GM18519 (cell line): ENCODE results near the gene MOGAT3.

ENCODE experiments used
- ATAC-seq: cut with Tn5 transposase; IDR thresholded peaks from one replicate; pipeline ENCODE4 v1.9.1; 2021; ENCODE audit warnings: mild to moderate bottlenecking, moderate library complexity; ENCODE audit not compliant: unreplicated experiment, low FRiP score

MOGAT3 gene

GRCh38 chr7:101163279-101164070 lies 37.4 kb downstream of the MOGAT3 start:
- ATAC-seq: no peak

GRCh38 chr7:101162551-101163278 lies 38.1 kb downstream of the MOGAT3 start:
- ATAC-seq: no peak

GRCh38 chr7:101161692-101162471 lies 39.0 kb downstream of the MOGAT3 start:
- ATAC-seq: no peak

GRCh38 chr7:101160910-101161309 lies 39.9 kb downstream of the MOGAT3 start:
- no peak for ATAC-seq

DNA sequence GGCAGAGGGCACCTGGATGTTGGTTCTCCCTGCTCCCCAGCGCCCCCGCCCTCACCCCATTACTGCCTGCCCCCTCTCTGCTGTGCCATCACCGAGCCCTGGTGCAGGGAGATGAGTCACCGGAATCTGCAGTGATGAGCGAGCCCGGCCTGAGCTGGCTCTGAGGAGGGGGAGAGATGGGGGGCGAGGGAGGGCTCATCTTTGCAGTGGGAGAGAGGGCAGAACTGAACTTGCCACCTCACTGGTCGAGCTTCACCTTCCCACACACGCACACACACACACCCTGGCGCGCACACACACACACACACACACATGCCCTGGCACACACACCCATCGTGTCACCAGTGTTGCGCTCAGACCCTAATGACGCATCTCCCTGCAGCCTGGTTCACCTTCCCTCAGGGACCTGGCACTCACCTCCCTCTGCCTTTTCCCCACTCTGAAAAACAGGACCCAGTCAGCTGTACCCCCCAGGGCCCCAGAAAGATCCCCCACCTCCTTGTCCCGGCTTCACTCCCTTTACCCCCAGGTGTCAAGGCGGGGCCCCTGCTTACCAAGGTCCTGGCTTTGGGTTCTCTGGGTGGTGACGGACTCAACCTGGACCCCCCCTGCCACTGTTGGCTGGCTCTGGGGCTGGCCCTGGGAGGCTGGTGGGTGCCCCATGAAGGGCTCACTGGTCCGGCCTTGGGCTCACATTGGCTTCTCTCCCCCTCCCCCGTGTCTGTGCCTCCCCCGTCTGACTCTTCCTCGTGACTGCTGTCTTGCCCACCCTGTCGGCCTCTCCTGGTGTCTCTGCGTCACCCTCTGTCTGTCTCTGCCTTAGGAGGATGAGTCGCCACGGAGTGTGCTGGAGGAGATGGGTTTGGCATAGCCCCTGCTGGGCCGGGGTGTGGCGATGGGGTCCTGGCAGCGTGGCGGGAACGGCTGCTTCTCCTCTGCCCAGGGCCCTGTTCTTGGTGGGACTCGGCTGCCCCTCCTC lies 40.9 kb downstream of the MOGAT3 start:
- no peak for ATAC-seq

GRCh38 chr7:101156866-101157589 lies 43.8 kb downstream of the MOGAT3 start:
- ATAC-seq: no peak

GRCh38 chr7:101156277-101156676 lies 44.6 kb downstream of the MOGAT3 start:
- ATAC-seq: no peak

DNA sequence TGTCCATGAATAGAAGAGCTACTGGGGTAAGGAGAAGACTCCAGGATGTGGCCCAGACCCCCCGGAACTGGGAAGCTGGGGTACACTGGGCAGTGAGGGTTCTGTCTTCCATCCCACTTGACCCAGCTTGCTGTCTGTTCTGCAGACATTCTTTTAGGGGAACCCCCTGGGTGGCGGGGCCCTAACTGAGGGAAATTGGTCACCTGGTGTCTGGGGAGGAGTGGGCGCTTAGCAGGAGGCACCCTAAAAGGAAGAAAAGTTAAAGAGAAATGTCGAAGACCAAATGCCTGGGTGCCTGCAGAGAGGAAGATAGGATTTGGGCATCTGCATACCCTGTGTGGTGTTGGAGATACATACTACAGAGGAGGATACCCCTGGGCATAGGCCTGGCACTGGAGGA lies 45.5 kb downstream of the MOGAT3 start:
- no peak for ATAC-seq

GRCh38 chr7:101154693-101155102 lies 46.1 kb downstream of the MOGAT3 start:
- no peak for ATAC-seq

DNA sequence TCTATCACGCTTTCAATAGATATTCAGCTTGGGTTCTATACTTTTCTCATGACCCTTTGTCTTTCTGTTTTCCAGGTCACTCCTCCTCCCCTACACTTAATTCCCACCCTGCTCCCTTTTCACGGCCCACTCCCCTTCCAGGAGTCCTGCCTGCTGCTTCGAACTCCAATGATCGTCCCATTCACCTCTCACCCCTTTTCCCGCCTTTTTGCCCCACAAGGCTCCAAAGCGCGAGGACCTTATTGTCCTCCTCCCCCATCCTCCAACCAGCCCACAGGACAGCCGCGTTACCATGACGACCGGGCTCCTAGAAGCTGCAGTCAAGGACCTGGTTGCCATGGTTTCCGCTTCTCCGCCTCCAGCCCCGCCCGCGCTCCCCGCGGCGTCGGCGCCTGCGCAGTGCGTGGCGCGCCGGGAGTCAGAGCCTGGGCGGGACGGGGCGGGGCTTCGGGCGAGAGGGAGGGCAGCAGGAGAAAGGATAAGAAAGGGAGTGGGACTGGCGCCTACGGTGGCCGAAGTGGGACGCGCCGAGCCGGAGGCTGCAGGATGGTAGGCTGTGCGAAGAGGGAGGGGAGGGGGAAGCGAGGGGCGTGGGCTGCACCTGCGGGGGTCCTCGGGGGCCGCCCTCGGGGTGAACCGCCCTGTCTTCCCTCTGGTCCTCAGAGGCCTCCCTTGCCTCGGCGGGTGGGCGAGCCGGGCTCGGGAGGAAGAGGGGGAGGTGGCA lies 46.7 kb downstream of the MOGAT3 start, which contains the start of gene AP1S1:
AP1S1 (plus strand) TSS at position 508 of the 724 bp plus-strand sequence; CDS start at position 547, 39 bp downstream.
- peak; percentile 66 for ATAC-seq

DNA sequence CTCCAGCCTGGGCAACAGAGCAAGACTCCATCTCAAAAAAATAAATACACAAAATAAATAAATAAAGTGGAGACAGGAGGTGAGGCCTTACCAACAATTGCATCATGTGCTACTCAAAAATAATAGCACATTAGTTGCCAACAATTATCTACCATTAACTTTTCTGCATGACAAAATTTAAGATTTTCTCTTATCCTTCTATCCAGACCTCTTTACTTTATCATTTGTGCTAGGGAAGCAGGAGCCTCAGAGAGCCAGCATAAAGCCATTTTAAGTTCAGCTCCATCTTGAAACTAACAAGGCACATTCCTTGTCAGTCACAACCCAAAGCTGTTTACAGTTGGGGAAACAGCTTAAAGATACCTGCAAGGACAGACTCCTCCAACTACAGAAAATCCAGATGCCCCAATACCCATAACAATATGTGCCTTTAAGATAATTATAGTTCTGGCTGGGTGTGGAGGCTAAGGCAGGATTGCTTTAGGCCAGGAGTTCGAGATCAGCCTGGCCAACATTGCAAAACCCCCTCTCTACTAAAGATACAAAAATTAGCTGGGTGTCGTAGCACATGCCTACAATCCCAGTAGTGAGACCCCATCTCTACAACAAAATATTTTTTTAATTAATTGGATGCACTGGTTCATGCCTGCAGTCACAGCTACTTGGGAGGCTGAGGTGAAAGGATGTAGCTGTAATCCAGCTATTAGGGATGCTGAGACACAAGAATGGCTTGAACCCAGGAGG lies 48.8 kb downstream of the MOGAT3 start:
- no peak for ATAC-seq
